GM19239 (cell line): ENCODE measurements around the gene ERC2.

ENCODE experiments used
- DNase-seq: peaks from one replicate; pipeline ENCODE4 v3.0.0; 2011; ENCODE audit warnings: low spot score; ENCODE audit not compliant: insufficient read length
- FAIRE-seq: peaks from 2 replicates; lab custom pipeline; 2011; peaks lifted over from hg19 to GRCh38; lab: Jason Lieb, UNC

Gene ERC2

DNA sequence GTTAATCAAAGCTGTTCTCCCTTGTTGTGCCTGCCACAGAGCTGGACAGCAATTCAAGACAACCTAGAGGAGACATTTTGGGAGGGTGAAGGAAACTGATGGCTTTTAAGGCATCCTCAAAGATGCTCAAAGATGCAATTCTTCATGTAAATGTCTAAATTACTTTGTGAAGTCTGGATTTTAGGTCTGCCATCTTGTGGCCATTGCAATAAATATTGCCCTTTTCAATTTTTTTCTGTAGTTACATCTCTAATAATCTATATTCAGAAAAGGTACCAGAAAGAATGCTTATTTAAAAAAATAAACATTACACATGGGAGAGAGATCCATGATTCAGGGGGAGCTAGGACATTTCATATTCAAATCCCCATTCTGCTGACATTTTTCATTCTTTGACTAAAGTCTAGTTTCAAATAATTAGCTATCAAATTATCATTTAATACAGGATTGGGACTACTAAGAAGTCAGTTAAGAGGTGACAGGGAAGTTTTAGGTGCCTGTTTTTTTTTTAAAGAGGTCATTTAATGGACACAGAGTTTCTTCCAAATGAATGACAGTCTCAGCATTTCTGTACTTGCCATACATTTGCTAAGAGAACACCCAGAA is 721.4 kb downstream of the ERC2 start:
- no peak for DNase-seq
- no peak for FAIRE-seq

DNA sequence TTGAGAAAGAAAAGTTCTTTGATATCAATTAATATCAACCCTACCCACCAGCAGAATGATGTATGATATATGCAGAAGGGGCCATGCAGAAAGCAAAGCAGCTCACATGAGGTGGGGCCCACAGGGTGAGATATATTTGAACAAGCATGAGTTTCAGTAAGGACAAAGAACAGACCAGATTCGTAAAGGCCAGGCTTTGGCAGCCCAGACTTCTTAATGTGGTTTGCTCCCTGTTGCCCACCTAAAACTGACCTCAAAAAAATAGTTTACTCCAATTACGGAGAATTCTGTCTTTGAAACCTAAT is 725.5 kb downstream of the ERC2 start:
- DNase-seq, result no peak
- no peak for FAIRE-seq

DNA sequence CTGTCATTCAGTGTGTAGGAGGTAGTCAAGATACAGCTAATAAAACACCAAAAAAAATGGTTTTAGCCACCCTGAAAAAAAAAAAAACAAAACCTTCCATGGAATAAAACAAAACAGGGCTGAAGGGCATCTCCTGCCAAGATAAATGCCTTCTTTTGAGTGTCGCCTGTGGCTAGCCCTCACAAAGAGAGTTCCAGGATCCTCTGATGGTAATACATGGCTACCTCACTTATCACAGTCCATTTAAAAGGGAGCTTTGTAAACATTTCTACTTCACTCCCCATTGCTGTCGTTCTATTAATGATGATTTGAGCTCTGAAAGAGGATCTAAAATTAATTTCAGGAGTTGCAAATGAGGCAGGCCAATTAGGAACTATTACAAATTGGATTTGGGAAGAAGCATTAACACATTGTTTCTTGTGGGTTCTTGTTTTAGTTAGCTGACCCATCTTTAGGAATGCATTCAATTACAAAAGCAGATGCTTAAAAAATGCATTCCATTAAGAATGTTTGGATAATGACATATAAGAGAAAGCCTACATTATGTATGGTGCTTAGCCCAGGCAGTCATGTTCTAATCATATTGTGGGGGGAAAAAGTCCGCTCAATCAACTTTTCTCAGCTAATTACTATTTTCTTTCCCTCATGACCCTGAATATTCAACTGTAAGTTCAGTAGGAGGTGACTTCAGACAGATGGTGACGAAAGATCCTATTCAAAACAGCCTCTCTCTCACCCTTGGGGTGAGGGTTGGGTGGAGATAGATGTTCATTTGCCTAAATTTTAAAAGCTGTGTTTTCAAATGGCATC is 726.0 kb downstream of the ERC2 start:
- FAIRE-seq (no peak), DNase-seq (no peak)

DNA sequence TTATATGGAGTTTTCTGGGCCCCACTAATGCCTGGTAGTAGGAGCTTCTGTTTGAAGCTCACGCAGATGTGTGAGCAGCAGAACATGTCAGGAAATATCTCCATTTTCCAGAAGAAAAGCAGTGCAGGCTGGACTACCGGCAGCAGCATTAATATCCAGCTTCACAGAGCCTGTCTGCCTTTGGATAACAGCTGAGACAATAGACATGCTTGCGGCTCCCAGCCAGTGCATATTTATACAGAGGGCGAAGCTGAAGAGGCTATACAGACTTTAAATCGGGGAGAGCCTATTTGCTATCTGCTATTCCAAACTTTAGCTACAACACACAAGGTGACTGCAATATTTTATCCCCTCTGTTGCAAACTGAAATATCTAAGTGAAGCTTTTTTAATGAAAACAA is 731.1 kb downstream of the ERC2 start:
- no peak for DNase-seq
- FAIRE-seq, result no peak

DNA sequence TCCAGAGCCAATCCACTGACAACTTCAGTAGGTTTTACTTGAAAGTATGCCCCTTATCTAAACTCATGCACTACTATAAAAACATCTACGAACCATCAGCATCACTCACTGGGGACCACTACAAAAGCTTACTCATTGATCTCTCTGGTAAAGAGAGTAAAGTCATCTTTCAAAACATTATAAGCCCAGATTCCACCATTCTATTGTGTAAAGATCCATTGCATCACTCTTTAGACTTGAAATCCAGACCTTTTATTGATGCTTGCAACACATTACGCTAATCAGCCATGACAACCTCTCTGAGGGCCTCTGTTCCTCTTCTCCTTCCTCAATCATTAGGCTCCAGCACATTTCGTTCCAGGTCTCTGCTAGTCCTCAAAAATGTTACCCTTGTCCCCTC is 732.3 kb downstream of the ERC2 start:
- FAIRE-seq (no peak), DNase-seq (no peak)

DNA sequence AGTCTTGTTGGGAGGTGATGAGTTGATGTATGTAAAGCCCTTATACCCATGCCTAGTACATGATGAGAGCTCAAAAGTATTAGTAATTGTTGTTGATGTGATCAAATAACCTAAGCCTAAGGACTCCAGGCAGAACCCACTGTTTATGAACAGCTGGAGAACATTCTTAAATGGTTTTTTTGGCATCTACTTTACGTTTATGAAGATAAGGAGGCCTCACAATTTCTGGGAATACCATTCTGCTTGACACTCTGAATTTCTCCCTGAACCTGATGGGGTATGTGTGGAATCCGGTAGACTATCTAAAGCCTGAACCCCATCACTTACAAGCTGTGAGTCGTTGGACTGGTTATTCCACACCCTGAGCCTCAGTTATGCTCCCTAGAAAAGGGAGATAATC is 736.5 kb downstream of the ERC2 start:
- FAIRE-seq (no peak), DNase-seq (no peak)

DNA sequence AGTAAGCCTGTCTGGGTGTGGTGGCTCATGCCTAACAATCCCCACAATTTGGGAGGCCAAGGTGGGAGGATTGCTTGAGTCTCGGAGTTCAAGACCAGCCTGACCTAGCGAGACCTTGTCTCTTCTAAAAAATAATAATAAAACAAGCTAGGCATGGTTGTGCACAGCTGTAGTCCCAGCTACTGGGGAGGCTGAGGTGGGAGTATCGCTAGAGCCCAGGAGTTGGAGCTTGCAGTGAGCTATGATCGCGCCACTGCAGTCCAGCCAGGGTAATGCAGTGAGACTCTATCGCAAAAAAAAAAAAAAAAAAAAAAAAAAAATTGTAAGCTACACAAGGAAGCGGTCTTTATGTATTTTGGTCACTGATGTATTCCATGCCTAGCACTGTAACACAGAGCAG is 738.7 kb downstream of the ERC2 start:
- no peak for FAIRE-seq
- DNase-seq, result no peak

DNA sequence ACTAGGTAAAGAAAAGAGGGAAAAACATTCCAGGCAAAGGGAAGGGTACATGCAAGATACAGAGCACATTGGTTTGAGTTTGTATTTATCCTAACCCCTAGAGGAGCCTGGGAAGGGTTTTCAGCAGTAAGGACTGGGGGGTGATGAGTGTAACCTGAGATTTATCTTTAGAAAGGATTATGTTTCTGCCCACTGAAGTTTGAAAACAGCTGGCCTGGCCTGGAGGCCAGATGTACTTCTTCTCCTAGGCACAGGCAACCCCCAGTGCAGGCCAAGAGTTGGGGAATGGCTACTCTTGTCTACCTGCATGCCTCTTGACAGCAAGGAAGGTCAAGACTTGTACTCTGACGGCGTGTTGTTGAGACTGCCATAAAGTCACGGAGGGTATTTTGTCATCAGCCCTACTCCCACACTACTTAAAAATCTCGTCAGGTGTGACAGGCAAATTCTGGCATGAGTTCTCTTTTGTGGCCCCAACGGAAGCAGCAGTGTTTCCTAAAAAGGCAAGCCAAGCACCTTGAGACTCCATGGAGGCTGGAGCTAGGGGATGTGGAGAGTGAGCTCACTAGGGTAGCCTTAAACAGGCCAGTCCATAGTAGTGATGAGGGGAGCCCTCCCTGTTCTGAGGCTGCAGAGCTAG is 739.7 kb downstream of the ERC2 start:
- DNase-seq (no peak), FAIRE-seq (no peak)

DNA sequence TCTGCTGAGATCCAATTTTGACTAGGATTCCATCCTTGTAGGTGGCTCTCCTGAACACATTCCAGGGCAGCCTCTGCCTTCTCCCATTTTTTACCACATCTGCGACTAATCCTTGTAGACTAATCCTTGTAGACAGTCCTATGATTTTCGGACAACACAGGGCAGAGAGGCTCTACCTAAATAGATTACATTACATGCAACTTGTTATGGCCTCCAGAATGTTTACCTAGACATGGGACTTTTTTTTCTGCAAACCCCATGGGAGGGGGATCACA is 741.8 kb downstream of the ERC2 start:
- DNase-seq (no peak), FAIRE-seq (no peak)

DNA sequence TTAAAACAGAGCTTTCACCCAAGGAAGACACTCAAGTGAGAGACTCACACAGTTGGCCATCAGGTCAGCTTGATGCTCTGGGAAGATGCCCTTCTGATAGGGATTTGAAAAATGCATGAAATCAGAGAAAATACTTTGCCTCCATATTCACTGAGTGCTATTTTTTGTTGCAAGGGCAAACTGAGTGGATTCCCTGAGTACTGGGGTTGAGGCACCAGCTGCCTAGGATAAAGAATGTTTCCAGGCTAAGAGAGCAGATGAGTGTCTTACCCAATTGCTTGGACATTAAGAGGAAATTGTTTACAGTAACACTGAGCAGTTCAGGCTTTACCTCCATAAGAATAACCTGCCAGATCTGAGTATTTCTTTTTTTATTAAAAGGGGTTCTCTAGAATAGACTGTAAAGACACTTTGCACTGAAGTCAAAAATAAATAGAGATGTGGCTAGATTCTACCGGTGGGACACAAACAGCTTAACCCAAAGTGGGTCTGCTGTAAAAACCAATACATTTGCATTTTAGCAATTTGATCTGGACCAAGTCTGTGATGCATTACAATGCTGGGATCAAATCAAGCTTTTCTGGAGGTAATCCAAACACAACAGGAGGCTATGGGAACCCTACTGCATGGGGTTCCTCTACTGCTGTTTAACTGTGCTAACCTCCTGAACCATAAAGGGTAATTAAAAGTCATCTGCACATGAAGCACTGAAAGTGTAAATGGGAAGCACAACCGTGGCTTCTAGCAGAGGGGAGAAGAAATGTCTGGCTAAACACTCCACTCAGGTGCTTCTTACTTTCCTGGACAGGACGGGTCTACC is 742.4 kb downstream of the ERC2 start:
- FAIRE-seq (no peak), DNase-seq (no peak)

DNA sequence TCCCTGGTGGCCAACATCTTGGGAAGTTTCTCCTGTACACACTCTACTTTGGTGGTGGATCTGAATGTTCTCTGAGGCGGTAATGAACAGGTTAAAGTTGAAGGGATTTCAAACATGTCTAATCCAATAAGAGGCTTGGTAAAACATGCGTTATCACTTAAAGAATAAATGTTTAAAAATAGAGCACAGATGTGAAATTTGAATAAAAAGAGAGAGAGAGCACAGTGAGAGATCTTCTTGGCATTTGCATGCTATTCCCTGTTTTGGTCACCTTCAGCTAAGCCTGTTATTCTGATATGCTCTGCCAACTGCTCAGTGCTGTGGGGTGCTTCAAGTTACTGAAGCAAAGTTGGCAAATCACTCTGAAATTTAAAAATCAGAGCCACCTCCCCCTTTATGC is 743.4 kb downstream of the ERC2 start:
- no peak for DNase-seq
- FAIRE-seq, result no peak

DNA sequence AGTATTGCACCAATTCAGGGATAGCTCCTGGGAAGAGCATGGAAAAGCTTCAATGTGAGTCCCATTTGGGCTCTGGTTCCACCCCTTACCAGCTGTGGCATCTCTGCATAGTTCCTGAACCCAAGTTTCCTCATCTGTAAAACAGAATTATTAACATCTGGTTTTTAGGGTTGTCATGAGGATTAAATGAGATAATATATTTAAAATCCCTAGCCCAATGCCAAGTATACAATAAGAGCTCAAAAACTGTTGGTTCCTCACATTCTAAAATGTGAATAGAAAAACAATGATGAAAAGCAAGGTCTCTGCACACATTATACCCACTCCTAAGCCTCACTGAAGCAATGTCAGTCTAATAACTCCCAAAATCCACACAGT is 743.9 kb downstream of the ERC2 start:
- FAIRE-seq, result no peak
- no peak for DNase-seq

DNA sequence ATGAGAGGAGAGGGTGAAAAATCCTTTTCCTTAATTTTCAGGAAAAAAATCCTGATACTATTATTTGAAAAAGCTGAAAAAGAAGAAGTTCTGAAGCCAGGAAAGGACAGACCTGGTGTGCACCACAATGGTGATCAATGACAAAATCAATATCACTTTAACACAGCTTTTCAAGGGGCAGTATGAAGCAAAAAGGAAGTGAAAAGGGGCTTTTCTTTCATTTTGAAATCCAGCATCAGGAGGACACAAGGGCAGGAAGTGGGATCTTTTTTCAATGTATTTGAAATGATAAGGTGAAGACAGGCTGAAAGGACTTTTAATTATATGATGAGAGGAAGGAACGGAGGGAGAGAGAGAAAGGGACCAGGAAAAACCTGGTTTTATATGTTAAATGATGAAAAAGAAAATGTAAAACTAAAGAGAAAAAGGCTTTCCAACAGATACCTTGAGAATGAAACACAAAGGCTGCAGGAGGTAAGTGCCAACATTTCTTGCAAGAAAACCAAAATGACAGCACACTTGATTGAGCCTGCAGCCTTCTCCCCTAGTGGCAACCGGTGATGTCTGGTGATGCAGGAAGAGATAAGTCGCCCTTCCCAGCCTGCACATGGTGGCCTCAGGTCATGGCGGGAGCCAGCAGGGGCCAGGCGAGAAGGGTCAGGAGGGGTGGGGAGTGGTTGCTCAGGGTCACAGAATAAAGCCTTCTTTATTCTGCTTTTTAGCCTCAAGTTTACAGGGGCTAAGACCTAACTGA is 744.4 kb downstream of the ERC2 start:
- no peak for FAIRE-seq

DNA sequence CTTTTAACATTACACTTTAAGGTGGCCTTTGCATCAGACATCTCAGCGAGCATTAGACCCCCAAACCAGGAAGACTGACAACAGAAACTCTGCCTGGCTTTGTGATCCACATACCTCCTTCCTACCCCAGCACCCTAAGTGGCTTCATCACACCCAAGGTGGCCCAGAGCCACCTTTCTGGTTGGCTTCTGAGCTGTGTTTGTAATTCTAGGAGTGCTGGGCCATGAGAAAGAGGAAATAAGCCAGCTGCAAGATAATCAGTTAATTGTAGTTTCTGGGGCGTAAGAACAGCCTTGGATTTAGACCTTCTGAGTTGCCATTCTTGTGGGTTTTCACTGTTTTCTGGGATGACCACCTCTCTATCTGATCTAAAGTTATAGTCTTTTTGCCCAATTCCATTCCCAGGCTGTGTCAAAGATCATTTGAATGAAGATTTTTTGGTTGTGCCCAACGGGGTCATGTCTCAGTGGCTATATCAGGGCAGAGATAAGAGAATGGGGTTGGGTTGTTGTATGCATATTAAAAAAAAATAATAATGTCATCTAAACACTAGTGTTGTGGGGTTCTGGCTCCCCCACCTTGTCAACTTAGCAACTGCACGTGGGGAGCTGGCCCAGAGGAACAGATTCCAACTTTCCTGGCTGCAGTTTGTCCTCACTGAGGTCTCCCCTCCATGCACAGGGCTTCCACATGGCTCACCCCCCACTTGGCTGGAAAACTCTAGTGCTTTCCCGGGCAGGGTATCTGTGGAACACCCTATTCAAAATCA is 746.4 kb downstream of the ERC2 start:
- DNase-seq, result no peak
- FAIRE-seq, result peak; percentile 23

More for the DNA sequence above, 744.4 kb downstream of the ERC2 start:
- no peak for DNase-seq

DNA sequence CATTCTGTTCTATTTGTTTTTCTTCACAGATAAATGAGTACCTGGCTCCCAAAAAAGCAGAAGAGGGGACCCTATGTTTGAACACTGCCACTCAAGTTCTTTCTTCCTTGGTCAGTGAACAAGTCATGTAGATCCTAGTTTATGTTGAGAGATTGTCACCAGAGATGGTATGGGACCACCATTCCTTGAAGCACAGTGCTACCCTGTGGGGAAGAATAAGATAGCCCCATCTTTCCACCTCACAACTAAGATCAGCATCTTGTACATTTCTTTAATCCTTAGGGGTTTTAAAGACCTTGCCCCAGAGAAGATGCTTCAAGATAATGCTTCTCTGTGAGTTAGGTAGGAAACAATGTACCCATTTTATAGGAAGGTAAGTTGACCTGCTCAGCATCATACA is 747.7 kb downstream of the ERC2 start:
- FAIRE-seq (no peak), DNase-seq (no peak)

DNA sequence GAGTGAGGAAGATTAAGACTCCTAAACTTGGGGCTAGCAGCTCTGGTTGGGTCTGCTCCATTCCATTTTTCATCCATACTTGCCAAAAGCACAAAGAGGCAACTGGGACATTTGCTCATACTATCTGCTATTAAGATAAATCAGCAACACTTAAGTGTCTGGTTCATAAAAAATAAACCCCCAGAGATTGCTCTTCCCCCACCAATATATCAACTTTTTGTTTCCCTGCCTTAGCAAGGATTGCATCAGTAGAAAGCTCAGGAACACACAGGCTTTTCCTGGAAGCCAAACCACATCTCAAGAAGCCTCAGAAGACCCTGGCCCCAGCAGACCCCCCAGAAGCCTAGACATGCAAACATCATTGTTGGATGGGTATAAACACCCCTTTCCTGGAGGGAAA is 748.8 kb downstream of the ERC2 start:
- DNase-seq (no peak), FAIRE-seq (no peak)

DNA sequence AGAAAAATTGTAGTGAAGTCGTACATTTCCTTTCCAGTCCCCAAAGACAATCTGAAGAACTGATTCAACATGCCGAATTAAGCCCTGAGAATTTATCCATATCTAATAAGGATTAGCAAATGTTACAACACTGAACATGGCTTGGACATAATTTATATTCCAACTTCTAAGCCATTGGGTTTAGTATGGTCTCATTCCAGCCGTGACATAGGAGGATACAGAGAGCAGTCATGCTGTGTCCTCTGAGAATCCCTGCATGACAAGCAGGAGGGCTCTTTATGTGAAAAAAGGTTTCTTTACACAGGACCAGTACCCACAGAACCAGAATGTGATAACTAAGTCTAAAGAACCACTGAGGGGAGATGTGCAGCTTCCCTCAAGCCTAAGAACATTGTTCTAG is 749.3 kb downstream of the ERC2 start:
- DNase-seq (no peak), FAIRE-seq (no peak)

DNA sequence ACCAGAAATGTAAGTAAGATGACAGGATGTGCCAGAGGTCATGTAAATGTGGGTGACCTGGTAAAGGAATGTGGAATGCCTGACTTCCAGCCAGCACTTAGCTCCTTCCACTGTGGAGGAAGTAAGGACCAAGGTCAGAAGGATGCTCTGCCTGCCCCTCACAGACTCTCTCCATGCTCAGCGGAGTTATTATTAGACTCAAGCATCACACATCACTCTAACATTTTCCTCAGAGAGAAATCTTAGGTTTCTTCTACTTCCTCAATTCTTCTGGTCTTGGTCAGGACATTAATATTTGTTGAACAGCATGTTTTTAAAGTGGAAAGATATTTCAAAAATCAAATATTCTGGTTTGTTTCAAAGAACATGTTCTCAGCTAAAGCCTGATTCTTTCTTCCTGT is 749.7 kb downstream of the ERC2 start:
- FAIRE-seq (no peak), DNase-seq (no peak)

DNA sequence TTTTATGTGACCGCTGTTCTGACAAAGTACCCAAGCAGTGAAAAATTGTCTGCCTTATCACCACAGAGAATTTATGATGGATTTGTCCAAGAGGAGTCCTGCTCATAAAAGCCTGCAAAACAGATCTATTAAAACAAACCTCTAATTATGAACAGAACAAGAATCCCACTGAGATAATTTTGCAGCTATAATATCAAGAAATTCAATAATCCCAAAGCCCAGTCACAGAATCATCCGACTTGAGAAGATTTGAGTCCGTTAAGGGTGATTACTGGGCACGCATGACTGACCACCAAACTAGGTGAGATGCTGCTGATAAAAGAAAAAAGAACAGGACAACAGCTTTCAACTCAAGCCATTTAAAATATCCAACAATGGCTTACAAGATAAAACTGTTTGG is 750.2 kb downstream of the ERC2 start:
- no peak for FAIRE-seq

DNA sequence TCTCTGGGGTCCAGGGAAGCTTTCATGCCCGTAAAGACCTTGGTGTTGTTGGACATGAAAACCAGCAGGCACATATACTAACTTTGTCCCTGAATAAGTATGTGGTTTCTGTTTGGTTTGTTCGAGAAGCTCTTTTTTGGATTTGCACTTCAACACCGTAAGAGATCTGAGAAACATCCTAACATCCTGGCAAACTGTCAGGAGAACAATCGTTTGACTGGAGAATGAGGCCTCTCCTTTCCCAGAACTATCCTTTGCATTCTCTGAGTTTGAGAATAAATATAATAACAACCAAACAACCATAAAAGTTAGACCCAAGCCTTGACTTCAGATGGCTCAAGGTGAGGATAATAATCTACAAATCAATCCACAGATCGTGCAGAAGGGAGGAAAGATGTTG is 750.8 kb downstream of the ERC2 start:
- no peak for DNase-seq

More for the DNA sequence above, 750.2 kb downstream of the ERC2 start:
- DNase-seq, result no peak

More for the DNA sequence above, 750.8 kb downstream of the ERC2 start:
- no peak for FAIRE-seq
